Caco-2 (cell line): ENCODE results near the gene TK2. TPM values are rescaled to one million over a fixed set of nuclear protein-coding genes. Genes with fewer than 3 reads are reported as not detected.
"Not testable (repeated sequence)": the region's sequence is repeated elsewhere in the genome, so short reads cannot be mapped to it uniquely, and the experiment has no call there.

Experiments used
- BruUV-seq: library from RNA; stranded (reverse); fragments of 400-500 nt; replicated peaks from 2 replicates; lab custom pipeline; 2021; lab: Mats Ljungman, UMichigan
- CTCF ChIA-PET: fragments of 300-600 bp; sonication (Branson Sonifier 250); formaldehyde crosslinking; loops from one replicate; lab custom pipeline; 2022; ENCODE audit warnings: antibody characterized with exemption; lab: Charles Lee
- POLR2A ChIA-PET: fragments of 300-600 bp; sonication (Branson Sonifier 250); formaldehyde crosslinking; loops from one replicate; lab custom pipeline; 2022; ENCODE audit warnings: antibody characterized with exemption; lab: Charles Lee
- DNase-seq, 2 experiments: peaks; one replicate each; pipeline versions ENCODE4 v3.0.0 to v3.0.0-alpha.2; 2020 to 2022
- H3K27me3 ChIP-seq: replicated peaks from 2 replicates; pipeline ENCODE4 v1.6.0; 2011; ENCODE audit warnings: low read length; ENCODE audit not compliant: control insufficient read depth, insufficient read depth
- H3K36me3 ChIP-seq: 2 replicates; pipeline ENCODE4 v1.5.1; 2011; ENCODE audit warnings: low read length; ENCODE audit not compliant: control insufficient read depth, insufficient read depth
- H3K4me1 ChIP-seq: fragments of 250-450 bp; sonication (Bioruptor Pico); 2 replicates; pipeline ENCODE4 v1.5.1; 2020; ENCODE audit warnings: mild to moderate bottlenecking
- H3K4me3 ChIP-seq: 2 replicates; pipeline ENCODE4 v1.5.1; 2011; ENCODE audit warnings: low read depth, mild to moderate bottlenecking, control low read depth, low read length
- H3K9me3 ChIP-seq: fragments of 250-450 bp; sonication (Bioruptor Pico); 2 replicates; pipeline ENCODE4 v1.5.1; 2020; ENCODE audit warnings: mild to moderate bottlenecking, moderate library complexity
- H3K27ac Mint-ChIP-seq: one replicate; pipeline ENCODE4 v1.8.0; 2022; ENCODE audit warnings: mixed read lengths; ENCODE audit not compliant: unreplicated experiment
- H3K27me3 Mint-ChIP-seq: one replicate; pipeline ENCODE4 v1.8.0; 2022; ENCODE audit warnings: mixed read lengths; ENCODE audit not compliant: insufficient read depth, unreplicated experiment
- H3K36me3 Mint-ChIP-seq: one replicate; pipeline ENCODE4 v1.8.0; 2022; ENCODE audit warnings: mild to moderate bottlenecking, mixed read lengths; ENCODE audit not compliant: insufficient read depth, unreplicated experiment
- H3K4me1 Mint-ChIP-seq: one replicate; pipeline ENCODE4 v1.8.0; 2022; ENCODE audit warnings: low read depth, mixed read lengths; ENCODE audit not compliant: unreplicated experiment
- H3K4me3 Mint-ChIP-seq: one replicate; pipeline ENCODE4 v1.8.0; 2022; ENCODE audit warnings: mild to moderate bottlenecking, moderate library complexity, mixed read lengths; ENCODE audit not compliant: unreplicated experiment
- H3K9me3 Mint-ChIP-seq: one replicate; pipeline ENCODE4 v1.8.0; 2022; ENCODE audit warnings: mixed read lengths; ENCODE audit not compliant: unreplicated experiment
- CTCF ChIP-seq, 2 experiments: fragments of 200-600 bp in 1 of 2; IDR thresholded peaks; 1 replicate in 1 of 2; 2 replicates in 1 of 2; pipeline versions ENCODE4 v1.5.1 to v1.8.0; 2011 to 2022; ENCODE audit warnings: antibody characterized with exemption in 1 of 2, control low read depth in 1 of 2, inconsistent platforms in 1 of 2, low read depth in 1 of 2, low read length in 1 of 2, mild to moderate bottlenecking in 1 of 2, moderate library complexity in 1 of 2; ENCODE audit not compliant: insufficient read depth in 1 of 2, severe bottlenecking in 1 of 2, unreplicated experiment in 1 of 2
- intact Hi-C: fragments of 100-400 bp; cut with micrococcal nuclease; formaldehyde crosslinking; loops from one replicate; pipeline ENCODE4 v1.10.0; 2022; ENCODE audit not compliant: unreplicated experiment
- total RNA-seq: library from RNA; stranded (reverse); gene quantifications from 2 replicates; pipeline ENCODE4 v1.2.3, GENCODE V29; 2022

The TK2 gene
- total RNA-seq, 1 experiment from 2014 or later, result 18.2 TPM

- no peak for TF ChIP-seq CTCF (IDR thresholded peaks at IDR 0.05; ENCODE audit: insufficient read depth in 1 of 2, low read depth in 1 of 2, low read length in 1 of 2, severe bottlenecking in 1 of 2, unreplicated experiment in 1 of 2)
- POLR2A ChIA-PET, result no interaction called here
- Mint-ChIP-seq H3K4me3 (no peak overlapping the region), H3K36me3 (peaks cover 16% of the 10 kb centered on the region), H3K9me3 (no peaks in the 10 kb centered on the region), H3K27ac (no peak overlapping the region), H3K4me1 (no peaks in the 10 kb centered on the region), H3K27me3 (no peaks in the 10 kb centered on the region)
- intact Hi-C loops, result no loop called here
- peaks cover 4% of the 10 kb centered on the region; the same call in 1 of the 2 replicates for H3K36me3 ChIP-seq
- no TSS peak for BruUV-seq
- H3K27me3 ChIP-seq, result no peaks in the 10 kb centered on the region
- H3K4me3 ChIP-seq, result no peak overlapping the region
- no peaks in the 10 kb centered on the region for H3K4me1 ChIP-seq
- CTCF ChIA-PET, result no interaction called here
- DNase-seq, result no peak
- no peaks in the 10 kb centered on the region for H3K9me3 ChIP-seq
These were observed 20.0 kb upstream of the TK2 start for GRCh38 chr16:66569827-66570405.

DNA sequence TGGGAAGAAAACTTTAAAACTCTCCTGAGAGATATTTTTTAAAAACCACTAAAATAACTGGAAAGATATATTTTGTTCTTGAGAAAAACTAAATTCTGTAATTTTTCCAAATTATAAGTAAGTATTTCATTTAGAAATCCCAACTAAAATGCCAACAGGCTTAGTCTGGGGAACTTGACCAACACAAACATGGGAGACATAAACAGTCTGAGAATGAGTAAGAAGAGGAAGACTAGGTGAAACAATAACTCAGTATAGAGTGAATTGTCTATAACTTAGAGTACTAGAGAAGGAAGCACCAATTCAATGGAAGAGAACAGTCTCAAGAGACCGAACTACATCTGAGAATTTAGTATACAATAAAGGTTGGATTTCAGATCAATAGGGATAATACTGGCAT is 19.2 kb upstream of the TK2 start:
- CTCF ChIA-PET, result interaction anchor here (0.7 kb wide), 1 partner anchor 8 kb away, joined by 3 read pairs; no protein-coding TSS in a partner anchor
- Mint-ChIP-seq H3K36me3 (peaks cover 22% of the 10 kb centered on the region), H3K4me3 (no peak overlapping the region), H3K27me3 (no peaks in the 10 kb centered on the region), H3K27ac (no peak overlapping the region), H3K9me3 (no peaks in the 10 kb centered on the region), H3K4me1 (no peaks in the 10 kb centered on the region)
- BruUV-seq, result no TSS peak
- no peak for TF ChIP-seq CTCF (IDR thresholded peaks at IDR 0.05; ENCODE audit: insufficient read depth in 1 of 2, low read depth in 1 of 2, low read length in 1 of 2, severe bottlenecking in 1 of 2, unreplicated experiment in 1 of 2)
- no peaks in the 10 kb centered on the region for H3K4me1 ChIP-seq
- POLR2A ChIA-PET, result no interaction called here
- H3K27me3 ChIP-seq, result no peaks in the 10 kb centered on the region
- DNase-seq, result no peak
- no peaks in the 10 kb centered on the region for H3K9me3 ChIP-seq
- H3K4me3 ChIP-seq, result no peak overlapping the region
- intact Hi-C loops, result no loop called here
- peaks cover 4% of the 10 kb centered on the region; the same call in 1 of the 2 replicates for H3K36me3 ChIP-seq

- POLR2A ChIA-PET, result no interaction called here
- H3K9me3 Mint-ChIP-seq, result no peaks in the 10 kb centered on the region
- H3K4me3 Mint-ChIP-seq, result no peak overlapping the region
- H3K4me1 ChIP-seq, result no peaks in the 10 kb centered on the region
- no peak overlapping the region for H3K4me3 ChIP-seq
- H3K4me1 Mint-ChIP-seq, result no peaks in the 10 kb centered on the region
- no peak overlapping the region for H3K27ac Mint-ChIP-seq
- H3K27me3 Mint-ChIP-seq, result no peaks in the 10 kb centered on the region
- no TSS peak for BruUV-seq
- CTCF ChIA-PET, result no interaction called here
- H3K27me3 ChIP-seq, result no peaks in the 10 kb centered on the region
- H3K9me3 ChIP-seq, result no peaks in the 10 kb centered on the region
- intact Hi-C loops, result no loop called here
- peaks cover 27% of the 10 kb centered on the region for H3K36me3 Mint-ChIP-seq
- H3K36me3 ChIP-seq, result peaks cover 4% of the 10 kb centered on the region; the same call in 1 of the 2 replicates
- no peak for TF ChIP-seq CTCF (IDR thresholded peaks at IDR 0.05; ENCODE audit: insufficient read depth in 1 of 2, low read depth in 1 of 2, low read length in 1 of 2, severe bottlenecking in 1 of 2, unreplicated experiment in 1 of 2)
- DNase-seq, result no peak
These were observed 18.4 kb upstream of the TK2 start for GRCh38 chr16:66568355-66568754.

DNA sequence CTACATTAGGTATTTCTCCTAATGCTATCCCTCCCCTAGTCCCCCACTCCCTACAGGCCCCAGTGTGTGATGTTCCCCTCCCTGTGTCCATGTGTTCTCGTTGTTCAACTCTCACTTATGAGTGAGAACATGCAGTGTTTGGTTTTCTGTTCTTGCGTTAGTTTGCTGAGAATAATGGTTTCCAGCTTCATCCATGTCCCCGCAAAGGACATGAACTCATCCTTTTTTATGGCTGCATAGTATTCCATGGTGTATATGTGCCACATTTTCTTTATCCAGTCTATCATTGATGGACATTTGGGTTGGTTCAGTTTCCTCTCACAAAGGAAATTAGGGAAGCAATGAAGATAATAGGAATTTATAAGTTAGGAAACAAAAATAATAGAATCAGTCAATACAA is 17.3 kb upstream of the TK2 start:
- intact Hi-C loops, H3K27ac Mint-ChIP-seq, H3K4me1 Mint-ChIP-seq, H3K9me3 Mint-ChIP-seq, H3K4me3 Mint-ChIP-seq, H3K36me3 ChIP-seq, DNase-seq, H3K27me3 Mint-ChIP-seq, H3K9me3 ChIP-seq, CTCF ChIA-PET, H3K27me3 ChIP-seq, H3K4me3 ChIP-seq, BruUV-seq, H3K4me1 ChIP-seq, POLR2A ChIA-PET: not testable (repeated sequence)
- peaks cover 29% of the 10 kb centered on the region for H3K36me3 Mint-ChIP-seq
